GM12864 (cell line): ENCODE measurements around the gene U2AF2.
"Not testable (repeated sequence)": the region's sequence is repeated elsewhere in the genome, so short reads cannot be mapped to it uniquely, and the experiment has no call there.

ENCODE experiments used
- DNase-seq: peaks from one replicate; pipeline ENCODE4 v3.0.0-alpha.2; 2011; ENCODE audit warnings: low read depth
- H3K4me3 ChIP-seq: 2 replicates; pipeline ENCODE4 v1.5.1; 2011; ENCODE audit warnings: mild to moderate bottlenecking, low read depth, low read length, control low read depth
- TF ChIP-seq, protein P1 (sequence below): IDR thresholded peaks from 2 replicates; pipeline ENCODE4 v1.5.1; 2011; ENCODE audit warnings: low read depth, mild to moderate bottlenecking, moderate library complexity, low read length, control low read depth, inconsistent platforms; ENCODE audit errors: missing control alignments

U2AF2 gene

GRCh38 chr19:55717251-55717650 lies 62.4 kb downstream of the U2AF2 start:
- no peak overlapping the region for H3K4me3 ChIP-seq
- TF ChIP-seq, protein P1, sequence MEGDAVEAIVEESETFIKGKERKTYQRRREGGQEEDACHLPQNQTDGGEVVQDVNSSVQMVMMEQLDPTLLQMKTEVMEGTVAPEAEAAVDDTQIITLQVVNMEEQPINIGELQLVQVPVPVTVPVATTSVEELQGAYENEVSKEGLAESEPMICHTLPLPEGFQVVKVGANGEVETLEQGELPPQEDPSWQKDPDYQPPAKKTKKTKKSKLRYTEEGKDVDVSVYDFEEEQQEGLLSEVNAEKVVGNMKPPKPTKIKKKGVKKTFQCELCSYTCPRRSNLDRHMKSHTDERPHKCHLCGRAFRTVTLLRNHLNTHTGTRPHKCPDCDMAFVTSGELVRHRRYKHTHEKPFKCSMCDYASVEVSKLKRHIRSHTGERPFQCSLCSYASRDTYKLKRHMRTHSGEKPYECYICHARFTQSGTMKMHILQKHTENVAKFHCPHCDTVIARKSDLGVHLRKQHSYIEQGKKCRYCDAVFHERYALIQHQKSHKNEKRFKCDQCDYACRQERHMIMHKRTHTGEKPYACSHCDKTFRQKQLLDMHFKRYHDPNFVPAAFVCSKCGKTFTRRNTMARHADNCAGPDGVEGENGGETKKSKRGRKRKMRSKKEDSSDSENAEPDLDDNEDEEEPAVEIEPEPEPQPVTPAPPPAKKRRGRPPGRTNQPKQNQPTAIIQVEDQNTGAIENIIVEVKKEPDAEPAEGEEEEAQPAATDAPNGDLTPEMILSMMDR, result no peak

GRCh38 chr19:55717879-55718711 lies 63.3 kb downstream of the U2AF2 start:
- DNase-seq, H3K4me3 ChIP-seq: not testable (repeated sequence)

More at GRCh38 chr19:55717251-55717650, 62.4 kb downstream of the U2AF2 start:
- no peak for DNase-seq

DNA sequence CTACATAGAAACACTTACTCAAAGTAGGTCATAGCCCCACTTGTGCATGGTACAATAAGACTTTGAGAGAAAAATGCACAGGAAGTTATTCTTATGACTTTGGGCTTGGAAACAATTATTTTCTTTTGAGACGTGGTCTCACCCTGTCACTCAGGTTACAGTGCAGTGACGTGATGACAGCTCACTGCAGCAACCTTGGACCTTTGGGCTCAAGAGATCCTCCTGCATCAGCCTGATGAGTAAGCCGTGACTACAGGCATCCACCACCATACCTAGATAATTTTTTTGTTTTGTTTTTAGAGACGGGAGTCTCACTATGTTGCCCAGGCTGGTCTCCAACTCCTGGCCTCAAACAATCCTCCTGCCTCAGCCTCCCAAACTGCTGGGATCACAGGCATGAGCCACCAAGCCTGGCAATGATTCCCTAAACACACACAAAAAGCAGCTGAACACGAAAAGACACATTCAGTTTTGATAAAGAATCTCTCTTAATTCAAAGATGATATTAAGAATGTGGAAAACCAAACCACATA lies 65.4 kb downstream of the U2AF2 start:
- TF ChIP-seq, protein P1, result no peak
- H3K4me3 ChIP-seq, result no peak overlapping the region
- DNase-seq, result no peak

- no peak overlapping the region for H3K4me3 ChIP-seq
- TF ChIP-seq, protein P1, result no peak
- no peak for DNase-seq
Measured at GRCh38 chr19:55720801-55721200, 66.0 kb downstream of the U2AF2 start.

DNA sequence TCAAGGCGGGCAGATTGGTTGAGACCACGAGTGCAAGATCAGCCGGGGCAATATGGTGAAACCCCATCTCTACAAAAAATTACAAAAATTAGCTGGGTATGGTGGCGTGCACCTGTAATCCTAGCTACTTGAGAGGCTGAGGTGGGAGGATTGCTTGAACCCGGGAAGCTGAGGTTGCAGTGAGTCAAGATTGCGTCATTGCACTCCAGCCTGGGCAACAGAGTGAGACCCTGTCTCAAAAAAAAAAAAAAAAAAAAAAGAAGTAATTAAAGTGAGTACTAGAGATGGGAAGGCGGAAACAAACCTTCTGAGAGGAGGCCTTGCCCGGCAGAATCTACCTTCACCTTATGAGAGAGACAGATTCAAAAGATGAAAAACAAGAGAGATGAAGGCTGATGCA lies 68.7 kb downstream of the U2AF2 start:
- no peak for DNase-seq
- TF ChIP-seq, protein P1, result no peak
- no peak overlapping the region for H3K4me3 ChIP-seq
